Common myeloid progenitor, CD34-positive (primary cell): ENCODE data around the gene C1orf174.

Source experiments
- CTCF ChIA-PET: fragments of 350-600 bp; sonication (Branson Sonifier 250); formaldehyde crosslinking; loops from one replicate; lab custom pipeline; 2021; ENCODE audit warnings: antibody characterized with exemption; lab: Charles Lee
- POLR2A ChIA-PET: fragments of 350-600 bp; sonication (Branson Sonifier 250); formaldehyde crosslinking; loops from one replicate; lab custom pipeline; 2021; ENCODE audit warnings: antibody characterized with exemption; lab: Charles Lee
- DNase-seq, 3 donors: peaks; one replicate each; pipeline versions ENCODE4 v3.0.0 to v3.0.0-alpha.2; 2013
- H3K27ac ChIP-seq, 2 experiments: 1 replicate in 1 of 2; 2 replicates in 1 of 2; pipeline ENCODE4 v1.7.0; 2013; ENCODE audit warnings: inconsistent platforms in 2 of 2, low read length in 2 of 2, mild to moderate bottlenecking in 2 of 2, low read depth in 1 of 2, moderate library complexity in 1 of 2; ENCODE audit not compliant: severe bottlenecking in 2 of 2, insufficient read depth in 1 of 2, poor library complexity in 1 of 2
- H3K27me3 ChIP-seq, 5 experiments: replicated peaks in 2 of 5; 1 replicate in 3 of 5; 2 replicates in 2 of 5; pipeline versions ENCODE4 v1.6.1 to v1.7.0; 2013; ENCODE audit warnings: low read length in 4 of 5, mild to moderate bottlenecking in 2 of 5, moderate library complexity in 2 of 5, inconsistent platforms in 1 of 5; ENCODE audit not compliant: insufficient read depth in 5 of 5, control insufficient read depth in 4 of 5
- H3K36me3 ChIP-seq, 4 experiments: 1 replicate in 2 of 4; 2 replicates in 2 of 4; pipeline versions ENCODE4 v1.6.1 to v1.7.0; 2013; ENCODE audit warnings: low read length in 3 of 4, control low read depth in 1 of 4, mild to moderate bottlenecking in 1 of 4; ENCODE audit not compliant: control insufficient read depth in 4 of 4, insufficient read depth in 4 of 4
- H3K4me1 ChIP-seq, 4 experiments: 1 replicate in 3 of 4; 2 replicates in 1 of 4; pipeline versions ENCODE4 v1.6.1 to v1.7.1; 2013; ENCODE audit warnings: low read length in 3 of 4, mild to moderate bottlenecking in 3 of 4, control low read depth in 1 of 4, inconsistent platforms in 1 of 4, moderate library complexity in 1 of 4; ENCODE audit not compliant: control insufficient read depth in 4 of 4, insufficient read depth in 4 of 4; ENCODE audit errors: control extremely low read depth in 1 of 4
- H3K4me3 ChIP-seq, 7 experiments: 1 replicate in 4 of 7; 2 replicates in 3 of 7; pipeline versions ENCODE4 v1.5.1 to v1.7.0; 2013; ENCODE audit warnings: mild to moderate bottlenecking in 7 of 7, low read length in 6 of 7, moderate library complexity in 6 of 7, inconsistent platforms in 2 of 7, low read depth in 2 of 7, control low read depth in 1 of 7; ENCODE audit not compliant: insufficient read depth in 4 of 7, control insufficient read depth in 1 of 7; ENCODE audit errors: extremely low read depth in 1 of 7
- H3K9me3 ChIP-seq, 5 experiments: 1 replicate in 4 of 5; 2 replicates in 1 of 5; pipeline versions ENCODE4 v1.6.1 to v1.7.1; 2013; ENCODE audit warnings: low read length in 4 of 5, mild to moderate bottlenecking in 2 of 5, inconsistent platforms in 1 of 5, low read depth in 1 of 5, moderate library complexity in 1 of 5; ENCODE audit not compliant: control insufficient read depth in 4 of 5, insufficient read depth in 2 of 5; ENCODE audit errors: control extremely low read depth in 1 of 5
- WGBS: methylation state at CpG from one replicate; pipeline ENCODE4 v1.1.5; 2013; ENCODE audit not compliant: insufficient coverage; 5-methylcytosine and 5-hydroxymethylcytosine counted together

Gene C1orf174

GRCh38 chr1:3904843-3905185 lies 4.7 kb upstream of the C1orf174 start:
- CTCF ChIA-PET: interaction anchor here (1.7 kb wide), 1 partner anchor 111 kb away, joined by 5 read pairs; no protein-coding TSS in a partner anchor

GRCh38 chr1:3904006-3904842 lies 4.2 kb upstream of the C1orf174 start:
- peaks cover 1 to 37% (median 31%) of the 10 kb centered on the region in 4 experiments for H3K4me1 ChIP-seq
- no peaks in the 10 kb centered on the region for H3K9me3 ChIP-seq
- WGBS: 78% methylated on average over 18 of the region's 24 CpGs
- DNase-seq: no peak
- peaks cover 0 to 4% (median 2%) of the 10 kb centered on the region in 5 experiments for H3K27me3 ChIP-seq
- no peak overlapping the region for H3K27ac ChIP-seq
- ChIA-PET POLR2A (no interaction called here), CTCF (interaction anchor here (1.1 to 2.4 kb wide), 3 partner anchors 10 to 110 kb away, joined by 3 to 11 read pairs (median 5); partner anchors contain the start of gene DFFB)
- H3K4me3 ChIP-seq: no peak overlapping the region
- no peaks in the 10 kb centered on the region for H3K36me3 ChIP-seq

More at GRCh38 chr1:3904843-3905185, 4.7 kb upstream of the C1orf174 start:
- POLR2A ChIA-PET: no interaction called here
- WGBS: 100% methylated on average over 4 of the region's 4 CpGs
- no peak overlapping the region for H3K27ac ChIP-seq
- H3K27me3 ChIP-seq: peaks cover 0 to 8% (median 2%) of the 10 kb centered on the region in 5 experiments
- no peak overlapping the region for H3K4me3 ChIP-seq
- H3K4me1 ChIP-seq: peaks cover 1 to 32% (median 27%) of the 10 kb centered on the region in 4 experiments
- no peak for DNase-seq
- H3K36me3 ChIP-seq: no peaks in the 10 kb centered on the region
- no peaks in the 10 kb centered on the region for H3K9me3 ChIP-seq

- ChIA-PET CTCF (interaction anchor here (1.1 to 2.4 kb wide), 3 partner anchors 10 to 110 kb away, joined by 3 to 11 read pairs (median 5); partner anchors contain the start of gene DFFB), POLR2A (no interaction called here)
- H3K27ac ChIP-seq: no peak overlapping the region
- 74% methylated on average over 12 of the region's 16 CpGs for WGBS
- H3K9me3 ChIP-seq: peaks cover 0 to 2% (median 0%) of the 10 kb centered on the region in 5 experiments
- H3K36me3 ChIP-seq: no peaks in the 10 kb centered on the region
- H3K4me1 ChIP-seq: peaks cover 1 to 38% (median 35%) of the 10 kb centered on the region in 4 experiments
- peak overlapping the region in 2 of 7 experiments; percentile 11 to 32 for H3K4me3 ChIP-seq
- peaks cover 0 to 2% (median 0%) of the 10 kb centered on the region in 5 experiments for H3K27me3 ChIP-seq
- peak in 2 of 3 donors; percentile 39 to 54 for DNase-seq
Measured at GRCh38 chr1:3903141-3904005, 3.3 kb upstream of the C1orf174 start.

- H3K27ac ChIP-seq: no peak overlapping the region
- CTCF ChIA-PET: interaction anchor here (2.4 kb wide), 1 partner anchor 45 kb away, joined by 11 read pairs; the partner anchor contains the start of gene DFFB
- H3K36me3 ChIP-seq: no peaks in the 10 kb centered on the region
- POLR2A ChIA-PET: no interaction called here
- peaks cover 1 to 38% (median 35%) of the 10 kb centered on the region in 4 experiments for H3K4me1 ChIP-seq
- peaks cover 0 to 8% (median 3%) of the 10 kb centered on the region in 5 experiments for H3K9me3 ChIP-seq
- H3K4me3 ChIP-seq: peak overlapping the region in 1 of 7 experiments; percentile 5
- DNase-seq: no peak
- 91% methylated on average over 8 of the region's 10 CpGs for WGBS
- no peaks in the 10 kb centered on the region for H3K27me3 ChIP-seq
Measured at GRCh38 chr1:3902571-3903091, 2.6 kb upstream of the C1orf174 start.

DNA sequence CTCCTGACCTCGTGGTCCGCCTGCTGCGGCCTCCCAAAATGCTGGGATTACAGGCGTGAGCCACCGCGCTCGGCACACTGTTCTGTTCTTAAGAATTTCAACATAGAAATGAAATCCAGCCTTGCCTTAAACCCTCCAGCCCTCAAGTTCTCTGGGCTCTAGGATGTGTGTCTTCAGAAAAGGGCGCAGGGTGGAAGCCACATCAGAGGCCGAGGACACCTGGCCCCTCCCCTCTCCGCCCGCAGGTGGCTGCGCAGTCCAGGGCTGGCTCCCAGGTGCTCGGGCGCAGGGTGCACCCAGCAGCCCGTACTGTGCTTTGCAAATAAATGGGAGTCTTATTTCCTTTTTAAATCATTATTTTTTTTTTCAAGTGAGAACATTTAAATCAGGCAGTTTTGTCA lies 2.0 kb upstream of the C1orf174 start:
- Histone ChIP-seq H3K4me3 (no peak overlapping the region), H3K27ac (no peak overlapping the region), H3K9me3 (peaks cover 0 to 11% (median 3%) of the 10 kb centered on the region in 5 experiments), H3K27me3 (no peaks in the 10 kb centered on the region), H3K36me3 (peaks cover 0 to 2% (median 0%) of the 10 kb centered on the region in 4 experiments), H3K4me1 (peaks cover 1 to 38% (median 34%) of the 10 kb centered on the region in 4 experiments)
- DNase-seq: no peak
- WGBS: 98% methylated on average over 8 of the region's 15 CpGs
- POLR2A ChIA-PET: no interaction called here
- CTCF ChIA-PET: interaction anchor here (2.4 kb wide), 1 partner anchor 44 kb away, joined by 11 read pairs; the partner anchor contains the start of gene DFFB

DNA sequence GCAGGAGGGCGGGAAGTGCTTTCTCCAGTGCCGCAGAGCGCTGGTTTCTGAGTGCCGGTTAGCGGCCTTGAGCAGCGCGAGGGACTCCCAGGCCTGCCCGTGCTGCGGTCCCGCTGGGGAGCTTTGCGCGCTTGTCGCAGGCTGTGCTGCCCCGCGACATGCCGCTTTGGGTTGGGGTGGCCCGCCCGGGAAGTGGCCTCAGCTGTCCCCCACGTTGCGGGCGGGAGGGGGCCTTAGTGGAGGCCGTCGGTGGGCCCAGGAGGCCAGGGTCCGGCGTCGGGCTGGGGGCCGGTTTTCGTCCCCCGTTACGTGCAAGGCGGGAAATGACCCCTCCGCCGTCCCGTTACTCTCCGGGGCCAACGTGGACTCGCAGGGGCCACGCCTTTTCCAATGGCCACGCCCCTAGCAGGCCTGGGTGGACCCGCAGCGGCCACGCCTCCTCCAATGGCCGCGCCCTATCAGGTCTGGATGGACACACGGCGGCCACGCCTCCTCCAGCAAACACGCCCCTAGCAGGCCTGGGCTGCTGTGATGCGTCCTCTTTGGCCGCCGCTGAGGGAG lies 977 bp upstream of the C1orf174 start:
- Histone ChIP-seq H3K4me1 (peaks cover 1 to 39% (median 36%) of the 10 kb centered on the region in 4 experiments), H3K4me3 (peak overlapping the region; percentile 69 to 95 (median 88)), H3K27me3 (no peaks in the 10 kb centered on the region), H3K27ac (peak overlapping the region in 1 of 2 experiments; percentile 95), H3K9me3 (peaks cover 0 to 11% (median 6%) of the 10 kb centered on the region in 5 experiments), H3K36me3 (peaks cover 0 to 8% (median 2%) of the 10 kb centered on the region in 4 experiments)
- peak; percentile 88 to 89 (median 89) for DNase-seq
- ChIA-PET CTCF (interaction anchor here (1.2 to 3.0 kb wide), 2 partner anchors 44 to 107 kb away, joined by 4 to 16 read pairs; partner anchors contain the start of genes CEP104 and DFFB), POLR2A (interaction anchor here (0.7 to 1.8 kb wide), 3 partner anchors 10 to 43 kb away, joined by 4 to 8 read pairs (median 5); no protein-coding TSS in a partner anchor)
- WGBS: under 1% methylated on average over 38 of the region's 51 CpGs
